HEK293 (cell line): ENCODE results near the gene TUBGCP6.

Experiments used
- CTCF ChIA-PET: fragments of 350-600 bp; formaldehyde crosslinking; extraction: SDS; loops from one replicate; lab custom pipeline; 2021; ENCODE audit warnings: antibody characterized with exemption; lab: Yijun Ruan, JAX
- POLR2A ChIA-PET: fragments of 300-600 bp; formaldehyde crosslinking; extraction: SDS; loops from one replicate; lab custom pipeline; 2020; ENCODE audit warnings: antibody characterized with exemption, inconsistent platforms; lab: Yijun Ruan, JAX
- H3K27ac ChIP-seq: fragments of 200-500 bp; sonication (Bioruptor generic); 2 replicates; pipeline ENCODE4 v1.5.1; 2014; ENCODE audit warnings: low read depth, low read length, control low read depth, inconsistent platforms; ENCODE audit errors: extremely low read depth
- H3K36me3 ChIP-seq, 2 experiments: fragments of 200-500 bp in 1 of 2; sonication (Bioruptor generic) in 1 of 2; 1 replicate in 1 of 2; 2 replicates in 1 of 2; pipeline ENCODE4 v1.5.1; 2014 to 2017; ENCODE audit warnings: inconsistent platforms in 2 of 2, low read length in 2 of 2; ENCODE audit not compliant: control insufficient read depth in 2 of 2, insufficient read depth in 1 of 2
- H3K4me1 ChIP-seq: fragments of 200-500 bp; sonication (Bioruptor generic); 2 replicates; pipeline ENCODE4 v1.5.1; 2014; ENCODE audit warnings: mild to moderate bottlenecking, low read length, inconsistent platforms; ENCODE audit not compliant: control insufficient read depth, insufficient read depth
- H3K4me3 ChIP-seq: 2 replicates; pipeline ENCODE4 v1.5.1; 2011; ENCODE audit warnings: low read depth, mild to moderate bottlenecking, control low read depth, low read length, moderate library complexity
- H3K9me3 ChIP-seq: fragments of 200-500 bp; sonication (Bioruptor generic); 2 replicates; pipeline ENCODE4 v1.5.1; 2014; ENCODE audit warnings: low read depth, low read length, inconsistent platforms; ENCODE audit not compliant: control insufficient read depth, insufficient read depth
- EGR2 ChIP-seq: fragments of 450-650 bp; formaldehyde crosslinking; IDR thresholded peaks from 2 replicates; pipeline ENCODE4 v1.5.1; 2016; ENCODE audit warnings: low read depth, missing biosample characterization, missing genetic modification characterization
- GLIS1 ChIP-seq: fragments of 450-650 bp; formaldehyde crosslinking; IDR thresholded peaks from 2 replicates; pipeline ENCODE4 v1.5.1; 2016; ENCODE audit warnings: missing biosample characterization, missing genetic modification characterization
- GLIS2 ChIP-seq: fragments of 450-650 bp; formaldehyde crosslinking; IDR thresholded peaks from 2 replicates; pipeline ENCODE4 v1.5.1; 2016; ENCODE audit warnings: missing biosample characterization, missing genetic modification characterization
- HIC1 ChIP-seq: fragments of 450-650 bp; formaldehyde crosslinking; IDR thresholded peaks from 2 replicates; pipeline ENCODE4 v1.5.1; 2016; ENCODE audit warnings: missing biosample characterization, missing genetic modification characterization
- PATZ1 ChIP-seq: fragments of 450-650 bp; formaldehyde crosslinking; IDR thresholded peaks from 2 replicates; pipeline ENCODE4 v1.5.1; 2016; ENCODE audit warnings: missing biosample characterization, missing genetic modification characterization
- ZNF248 ChIP-seq: fragments of 450-650 bp; formaldehyde crosslinking; IDR thresholded peaks from 2 replicates; pipeline ENCODE4 v1.5.1; 2017; ENCODE audit warnings: missing biosample characterization, missing genetic modification characterization
- ZNF350 ChIP-seq: fragments of 450-650 bp; formaldehyde crosslinking; IDR thresholded peaks from 2 replicates; pipeline ENCODE4 v1.5.0; 2017; ENCODE audit warnings: missing biosample characterization, mild to moderate bottlenecking, missing genetic modification characterization
- ZNF354C ChIP-seq: fragments of 450-650 bp; formaldehyde crosslinking; IDR thresholded peaks from 2 replicates; pipeline ENCODE4 v1.5.1; 2016; ENCODE audit warnings: missing biosample characterization, missing genetic modification characterization, low read depth, borderline replicate concordance
- ZNF514 ChIP-seq: fragments of 450-650 bp; formaldehyde crosslinking; IDR thresholded peaks from 2 replicates; pipeline ENCODE4 v1.5.1; 2016; ENCODE audit warnings: missing biosample characterization, missing genetic modification characterization
- ZNF600 ChIP-seq: fragments of 450-650 bp; formaldehyde crosslinking; IDR thresholded peaks from 2 replicates; pipeline ENCODE4 v1.5.1; 2016; ENCODE audit warnings: missing biosample characterization, missing genetic modification characterization
- ZNF704 ChIP-seq: fragments of 450-650 bp; formaldehyde crosslinking; IDR thresholded peaks from 2 replicates; pipeline ENCODE4 v1.5.1; 2016; ENCODE audit warnings: missing biosample characterization, missing genetic modification characterization
- ZSCAN18 ChIP-seq: fragments of 450-650 bp; formaldehyde crosslinking; IDR thresholded peaks from 2 replicates; pipeline ENCODE4 v1.5.1; 2016; ENCODE audit warnings: missing biosample characterization, missing genetic modification characterization
- ZXDB ChIP-seq: fragments of 450-650 bp; formaldehyde crosslinking; IDR thresholded peaks from 2 replicates; pipeline ENCODE4 v1.5.1; 2016; ENCODE audit warnings: missing biosample characterization, missing genetic modification characterization
- TF ChIP-seq, protein P1 (sequence below): fragments of 450-650 bp; formaldehyde crosslinking; IDR thresholded peaks from 2 replicates; pipeline ENCODE4 v1.5.1; 2016; ENCODE audit warnings: missing biosample characterization, missing genetic modification characterization

Gene TUBGCP6

GRCh38 chr22:50257041-50257440 is 12.2 kb upstream of the TUBGCP6 start:
- no peak overlapping the region for H3K27ac ChIP-seq
- peaks cover 0 to 74% of the 10 kb centered on the region in 2 experiments; a peak in 2 of 3 replicates for H3K36me3 ChIP-seq
- CTCF ChIA-PET = no interaction called here
- no peaks in the 10 kb centered on the region for H3K9me3 ChIP-seq
- TF ChIP-seq ZXDB (tag by site-specific recombination) = no peak
- TF ChIP-seq ZNF600 = peak; percentile 23; the same call in 1 of the 2 replicates
- TF ChIP-seq, all 188 proteins: peak for 1
- Histone ChIP-seq H3K4me3 (no peak overlapping the region), H3K4me1 (peaks cover 2% of the 10 kb centered on the region; the same call in 1 of the 2 replicates)
- POLR2A ChIA-PET = no interaction called here

GRCh38 chr22:50256258-50256862 is 11.5 kb upstream of the TUBGCP6 start:
- Histone ChIP-seq H3K4me3 (no peak overlapping the region), H3K4me1 (no peaks in the 10 kb centered on the region), H3K27ac (no peak overlapping the region), H3K36me3 (peaks cover 0 to 75% of the 10 kb centered on the region in 2 experiments; a peak in 2 of 3 replicates), H3K9me3 (no peaks in the 10 kb centered on the region)
- ChIA-PET POLR2A (no interaction called here), CTCF (no interaction called here)
- peak; percentile 40; the same call in 1 of the 2 replicates for TF ChIP-seq GLIS2 (tag by site-specific recombination)
- TF ChIP-seq HIC1 (tag by site-specific recombination) = peak; percentile 27; the same call in 1 of the 2 replicates
- no peak for TF ChIP-seq ZNF248 (tag by site-specific recombination)
- TF ChIP-seq ZNF704 = no peak
- peak; percentile 58 for TF ChIP-seq GLIS1 (tag by site-specific recombination)

- POLR2A ChIA-PET = interaction anchor here (0.7 to 1.0 kb wide), 2 partner anchors 10 to 48 kb away, joined by 3 read pairs; no protein-coding TSS in a partner anchor
- Histone ChIP-seq H3K4me3 (no peak overlapping the region), H3K4me1 (peaks cover 3% of the 10 kb centered on the region; the same call in 1 of the 2 replicates), H3K27ac (no peak overlapping the region), H3K36me3 (peaks cover 0 to 75% of the 10 kb centered on the region in 2 experiments; a peak in 2 of 3 replicates), H3K9me3 (no peaks in the 10 kb centered on the region)
- CTCF ChIA-PET = no interaction called here
- TF ChIP-seq ZXDB (tag by site-specific recombination) = no peak
- TF ChIP-seq EGR2 (tag by site-specific recombination) = peak; percentile 69
Observed at GRCh38 chr22:50255607-50256006, 10.8 kb upstream of the TUBGCP6 start.

DNA sequence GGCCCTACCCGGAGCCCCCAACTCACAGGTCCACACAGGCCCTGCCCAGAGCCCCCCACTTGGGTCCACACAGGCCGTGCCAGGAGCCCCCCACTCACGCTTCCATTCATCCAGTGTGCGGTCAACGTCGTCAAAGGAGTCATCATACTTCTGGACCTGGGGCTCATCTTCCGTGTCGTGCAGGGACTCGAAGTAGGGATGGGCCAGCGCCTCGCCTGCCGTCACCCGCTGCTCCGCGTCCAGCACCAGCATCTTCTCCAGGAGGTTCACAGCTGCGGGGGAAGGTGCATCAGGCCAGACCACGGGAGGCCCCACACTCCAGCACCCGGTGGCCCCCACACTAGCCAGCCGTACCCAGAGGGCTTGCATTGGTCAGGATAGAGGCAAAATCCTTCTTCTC is 10.3 kb upstream of the TUBGCP6 start:
- CTCF ChIA-PET = interaction anchor here (0.6 kb wide), 1 partner anchor 32 kb away, joined by 4 read pairs; no protein-coding TSS in a partner anchor
- Histone ChIP-seq H3K27ac (no peak overlapping the region), H3K4me1 (peaks cover 8% of the 10 kb centered on the region), H3K36me3 (peaks cover 0 to 77% of the 10 kb centered on the region in 2 experiments; a peak in 2 of 3 replicates), H3K9me3 (no peaks in the 10 kb centered on the region), H3K4me3 (no peak overlapping the region)
- POLR2A ChIA-PET = interaction anchor here (1.0 kb wide), 1 partner anchor 10 kb away, joined by 3 read pairs; no protein-coding TSS in a partner anchor
- TF ChIP-seq ZNF354C (no peak), PATZ1 (no peak), ZNF514 (no peak), ZSCAN18 (tag by site-specific recombination) (no peak), ZNF600 (no peak), ZNF350 (no peak)
- TF ChIP-seq, protein P1, sequence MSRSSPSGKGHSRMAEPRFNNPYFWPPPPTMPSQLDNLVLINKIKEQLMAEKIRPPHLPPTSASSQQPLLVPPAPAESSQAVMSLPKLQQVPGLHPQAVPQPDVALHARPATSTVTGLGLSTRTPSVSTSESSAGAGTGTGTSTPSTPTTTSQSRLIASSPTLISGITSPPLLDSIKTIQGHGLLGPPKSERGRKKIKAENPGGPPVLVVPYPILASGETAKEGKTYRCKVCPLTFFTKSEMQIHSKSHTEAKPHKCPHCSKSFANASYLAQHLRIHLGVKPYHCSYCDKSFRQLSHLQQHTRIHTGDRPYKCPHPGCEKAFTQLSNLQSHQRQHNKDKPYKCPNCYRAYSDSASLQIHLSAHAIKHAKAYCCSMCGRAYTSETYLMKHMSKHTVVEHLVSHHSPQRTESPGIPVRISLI (tag by site-specific recombination) = no peak
